Measurements from ENCODE around the gene TMEM108.

DNA sequence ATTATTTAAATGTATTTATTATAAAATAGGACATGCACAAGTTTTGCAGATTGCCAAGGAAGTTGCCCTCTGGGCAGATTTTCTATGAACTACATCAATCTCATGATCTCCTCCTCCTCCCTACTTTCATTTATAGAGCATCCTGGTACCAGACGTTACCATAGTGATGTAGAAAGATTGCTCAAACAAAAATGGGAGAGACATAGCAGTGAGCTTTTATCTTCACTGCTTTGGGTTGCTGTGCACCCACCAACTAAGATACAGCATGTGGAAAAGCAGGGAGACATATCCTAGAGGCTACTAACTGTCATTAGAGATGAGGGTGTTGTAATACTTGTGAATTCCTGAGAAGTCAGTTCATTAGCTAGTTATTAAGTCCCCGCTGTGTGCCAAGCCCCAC, 224.1 kb downstream of the TMEM108 start:
- TF ChIP-seq CTCF (IDR thresholded peaks at IDR 0.05 in 2 of 3, conservative IDR thresholded peaks at IDR 0.05 in 1 of 3; ENCODE audit: control insufficient read depth in 2 of 3, extremely low read depth in 1 of 3, insufficient read depth in 1 of 3, low read depth in 3 of 3, low read length in 3 of 3) (no peak), RAD21 (IDR thresholded peaks at IDR 0.05; ENCODE audit: insufficient read depth, low read depth, low read length) (no peak), SRF (IDR thresholded peaks at IDR 0.05; ENCODE audit: low read depth in 2 of 2, low read length in 2 of 2) (no peak), POLR2A (IDR thresholded peaks at IDR 0.05; ENCODE audit: low read depth, low read length) (no peak), TARDBP (IDR thresholded peaks at IDR 0.05; ENCODE audit: borderline replicate concordance) (no peak), SIN3A (IDR thresholded peaks at IDR 0.05; ENCODE audit: low read depth, low read length) (no peak), ZNF24 (IDR thresholded peaks at IDR 0.05) (no peak)

Data from GM12878 (cell line).